GM13976 (cell line): Measurements from ENCODE around the gene CADM4.

Source experiments
- DNase-seq: peaks from one replicate; pipeline ENCODE4 v3.0.0; 2012; ENCODE audit warnings: low spot score
- in situ Hi-C: fragments of 300-500 bp; cut with MboI; formaldehyde crosslinking; loops from one replicate; pipeline ENCODE4 v1.12.0; 2022; ENCODE audit warnings: low sequenced_read_pairs, mixed read lengths, inconsistent platforms; ENCODE audit not compliant: unreplicated experiment
- TF ChIP-seq, protein P1 (sequence below): IDR thresholded peaks from 2 replicates; pipeline ENCODE4 v1.5.1; 2012; ENCODE audit warnings: borderline replicate concordance, mild to moderate bottlenecking; ENCODE audit not compliant: insufficient read depth; ENCODE audit errors: extremely low read depth, missing control alignments, control extremely low read depth

The CADM4 gene

DNA sequence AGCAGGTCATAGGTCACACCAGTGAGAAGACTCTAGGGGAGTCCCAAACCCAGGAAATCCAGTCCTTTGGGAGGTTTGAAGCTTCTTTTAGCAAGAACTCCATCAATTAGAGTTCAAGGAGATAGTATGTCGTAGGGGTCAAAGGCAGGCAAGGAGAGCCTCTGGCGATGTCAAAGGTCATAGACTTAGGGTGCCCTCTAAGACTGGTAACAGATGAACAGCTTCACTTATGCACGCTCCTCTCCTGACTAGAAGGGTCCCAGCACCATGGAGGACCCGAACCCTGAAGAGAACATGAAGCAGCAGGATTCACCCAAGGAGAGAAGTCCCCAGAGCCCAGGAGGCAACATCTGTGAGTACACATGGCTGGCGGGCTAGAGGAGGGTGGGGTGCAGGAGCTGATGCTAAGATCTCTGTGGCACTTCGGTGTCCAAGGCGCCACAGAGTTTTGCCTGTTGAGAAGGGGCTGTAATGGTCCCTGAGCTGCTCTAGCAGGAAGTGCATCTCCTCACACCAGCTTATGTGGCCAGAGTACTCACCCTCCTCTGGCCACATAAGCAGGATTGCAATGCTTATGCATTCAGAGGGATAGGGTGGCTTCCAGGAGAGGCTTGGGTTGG, 42.7 kb downstream of the CADM4 start:
- in situ Hi-C loops, result no loop called here
- no peak for DNase-seq
- TF ChIP-seq, protein P1, sequence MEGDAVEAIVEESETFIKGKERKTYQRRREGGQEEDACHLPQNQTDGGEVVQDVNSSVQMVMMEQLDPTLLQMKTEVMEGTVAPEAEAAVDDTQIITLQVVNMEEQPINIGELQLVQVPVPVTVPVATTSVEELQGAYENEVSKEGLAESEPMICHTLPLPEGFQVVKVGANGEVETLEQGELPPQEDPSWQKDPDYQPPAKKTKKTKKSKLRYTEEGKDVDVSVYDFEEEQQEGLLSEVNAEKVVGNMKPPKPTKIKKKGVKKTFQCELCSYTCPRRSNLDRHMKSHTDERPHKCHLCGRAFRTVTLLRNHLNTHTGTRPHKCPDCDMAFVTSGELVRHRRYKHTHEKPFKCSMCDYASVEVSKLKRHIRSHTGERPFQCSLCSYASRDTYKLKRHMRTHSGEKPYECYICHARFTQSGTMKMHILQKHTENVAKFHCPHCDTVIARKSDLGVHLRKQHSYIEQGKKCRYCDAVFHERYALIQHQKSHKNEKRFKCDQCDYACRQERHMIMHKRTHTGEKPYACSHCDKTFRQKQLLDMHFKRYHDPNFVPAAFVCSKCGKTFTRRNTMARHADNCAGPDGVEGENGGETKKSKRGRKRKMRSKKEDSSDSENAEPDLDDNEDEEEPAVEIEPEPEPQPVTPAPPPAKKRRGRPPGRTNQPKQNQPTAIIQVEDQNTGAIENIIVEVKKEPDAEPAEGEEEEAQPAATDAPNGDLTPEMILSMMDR, result no peak

DNA sequence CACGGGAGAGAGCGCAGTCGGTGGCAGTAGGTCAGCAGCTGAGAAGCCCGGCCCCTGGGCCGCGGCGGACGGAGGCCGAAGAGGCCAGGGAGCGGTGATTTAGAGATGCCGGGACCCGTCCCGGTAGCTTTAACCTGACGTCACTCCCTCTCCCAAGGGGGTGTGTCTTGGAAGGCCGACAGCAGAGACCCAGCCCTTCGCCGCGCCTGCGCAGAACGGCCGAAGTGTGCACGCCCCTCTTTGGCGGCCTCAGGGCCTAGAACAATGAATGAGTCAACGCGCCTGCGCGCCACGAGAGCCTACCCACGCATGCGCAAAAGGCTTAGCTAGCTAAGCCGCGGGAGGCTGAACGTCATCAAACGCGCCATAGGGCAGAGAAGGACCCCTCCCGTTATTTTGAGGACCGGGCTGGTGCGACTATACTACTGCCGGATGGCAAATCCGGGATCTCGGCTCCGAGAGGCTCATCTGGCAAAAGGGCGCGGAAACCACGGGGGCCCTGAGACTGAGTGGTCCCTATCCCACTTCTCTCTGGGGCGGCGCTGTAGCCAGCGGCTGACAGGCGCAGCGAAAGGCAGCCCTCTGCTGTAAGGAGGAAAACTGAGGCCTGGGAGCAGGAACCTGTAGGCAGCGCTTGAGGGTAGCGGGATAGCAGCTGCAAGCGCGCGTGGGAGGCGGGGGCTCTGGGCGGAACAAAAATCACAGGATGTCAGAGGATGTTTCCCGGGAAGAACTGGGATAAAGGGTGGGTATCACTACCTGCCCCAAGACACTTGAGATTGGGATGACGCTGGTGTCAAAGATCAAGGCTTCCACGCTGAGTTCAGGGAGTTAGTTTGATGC, 43.4 kb downstream of the CADM4 start, which contains the start of the genes IRGQ and ZNF576:
Gene IRGQ (minus strand): TSS at position 136 of the 843 bp plus-strand sequence. CDS start 796 bp downstream, outside the sequence.
Gene ZNF576 (plus strand): TSS at position 597 of the 843 bp plus-strand sequence. CDS start 514 bp downstream, outside the sequence.
- in situ Hi-C loops, result no loop called here
- TF ChIP-seq, protein P1, result no peak
- peak; percentile 99 for DNase-seq

DNA sequence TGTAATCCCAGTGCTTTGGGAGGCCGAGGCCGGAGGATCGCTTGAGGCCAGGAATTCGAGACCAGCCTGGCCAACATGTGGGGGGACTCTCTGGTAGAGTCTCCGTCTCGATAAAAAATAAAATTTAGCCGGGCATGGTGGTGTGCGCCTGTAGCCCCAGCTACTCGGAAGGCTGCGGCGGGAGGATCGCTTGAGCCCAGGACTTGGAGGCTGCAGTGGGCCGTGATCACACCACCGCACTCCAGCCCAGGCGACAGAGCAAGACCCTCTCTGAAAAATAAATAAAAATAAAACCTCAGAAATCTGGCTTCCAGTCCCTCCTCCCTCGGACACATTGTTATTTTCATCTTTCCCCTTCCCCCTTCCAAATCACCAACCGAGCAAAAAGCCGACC, 44.0 kb downstream of the CADM4 start:
- no peak for DNase-seq
- in situ Hi-C loops, result no loop called here
- TF ChIP-seq, protein P1, result no peak

DNA sequence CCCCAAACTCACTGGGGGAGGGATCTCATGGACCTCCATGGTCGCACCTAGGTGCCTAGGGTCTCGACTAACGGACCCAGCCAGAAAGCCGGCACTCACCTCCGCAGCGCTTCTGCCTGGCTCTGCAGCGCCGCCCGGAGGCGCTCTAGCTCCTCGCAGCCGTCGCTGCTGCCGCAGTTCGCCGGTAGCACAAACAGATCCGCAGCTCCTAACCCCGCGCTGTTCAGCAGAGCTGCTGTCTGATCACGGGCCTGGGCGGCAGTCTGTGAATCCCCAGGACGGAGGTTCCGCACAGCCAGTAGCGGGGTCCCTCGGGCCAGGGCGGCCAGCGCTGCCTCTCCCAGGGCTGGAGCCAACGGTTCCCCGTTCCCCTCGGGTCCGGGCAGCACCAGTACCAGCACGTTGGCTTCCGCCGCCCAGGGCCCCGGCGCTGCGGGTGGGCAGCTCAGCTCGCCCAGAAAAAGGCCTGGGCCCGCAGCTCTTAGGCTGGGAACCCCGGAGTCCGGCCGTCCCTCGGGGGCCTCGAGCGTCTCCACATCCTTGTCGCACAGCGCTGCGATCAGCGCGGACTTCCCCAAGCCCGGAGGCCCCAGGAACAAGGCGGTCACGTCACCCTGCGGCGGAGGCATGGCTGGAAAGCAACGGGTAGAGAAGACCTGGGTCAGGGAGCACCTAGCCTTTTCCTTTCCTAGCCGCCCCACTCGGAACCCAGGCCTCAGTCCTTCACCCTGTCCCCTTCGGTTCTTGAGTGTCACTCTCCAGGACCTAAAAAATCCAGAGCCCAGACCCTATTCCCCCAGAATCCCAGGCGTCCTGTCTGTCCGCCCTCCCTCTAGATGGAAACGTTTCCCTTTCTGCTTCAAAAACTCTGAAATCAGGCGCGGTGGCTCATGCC, 44.7 kb downstream of the CADM4 start:
- TF ChIP-seq, protein P1, result peak; percentile 92
- peak; percentile 77 for DNase-seq
- in situ Hi-C loops, result no loop called here

DNA sequence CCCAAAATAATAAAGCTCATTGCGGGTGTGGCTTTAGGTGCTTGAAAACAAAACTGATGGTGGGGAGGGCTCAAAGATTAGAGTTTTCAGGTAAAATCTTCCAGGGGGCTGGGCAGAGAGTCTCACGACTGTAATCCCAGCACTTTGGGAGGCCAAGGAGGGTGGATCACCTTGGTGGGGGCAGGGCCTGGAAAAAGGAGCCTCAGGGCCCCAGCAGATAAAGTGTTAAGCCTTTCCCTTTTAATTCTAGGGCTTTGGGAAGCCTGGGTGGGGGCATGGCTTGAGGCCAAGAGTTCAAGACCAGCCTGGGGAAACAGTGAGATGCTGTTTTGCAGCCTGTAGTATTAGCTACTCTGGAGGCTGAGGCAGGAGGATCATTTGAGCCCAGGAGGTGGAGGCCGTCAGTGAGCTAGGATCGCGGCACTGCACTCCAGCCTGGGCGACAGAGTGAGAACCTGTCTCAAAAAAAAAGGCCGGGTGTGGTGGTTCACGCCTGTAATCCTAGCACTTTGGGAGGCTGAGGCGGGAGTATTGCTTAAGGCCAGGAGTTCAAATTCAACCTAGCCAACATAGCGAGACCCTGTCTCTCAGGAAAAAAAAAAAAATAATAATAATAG, 45.5 kb downstream of the CADM4 start:
- in situ Hi-C loops, result no loop called here
- TF ChIP-seq, protein P1, result no peak
- no peak for DNase-seq
